AG09319 (cell line): Measurements from ENCODE around the gene UBE2J2.

Experiments used
- DNase-seq: peaks from one replicate; pipeline ENCODE4 v3.0.0-alpha.2; 2010; ENCODE audit warnings: low read depth; ENCODE audit errors: extremely low read depth
- CTCF ChIP-seq: IDR thresholded peaks from 2 replicates; pipeline ENCODE4 v1.5.1; 2011; ENCODE audit warnings: low read depth, mild to moderate bottlenecking, inconsistent platforms, low read length, moderate library complexity

UBE2J2 gene

GRCh38 chr1:1239227-1239613 is 34.4 kb downstream of the UBE2J2 start:
- no peak for DNase-seq
- no peak for TF ChIP-seq CTCF

- DNase-seq, result no peak
- no peak for TF ChIP-seq CTCF
Measured at GRCh38 chr1:1238702-1239178, 34.9 kb downstream of the UBE2J2 start.

- DNase-seq, result no peak
- no peak for TF ChIP-seq CTCF
Measured at GRCh38 chr1:1237874-1238701, 35.6 kb downstream of the UBE2J2 start.

- TF ChIP-seq CTCF, result no peak
- no peak for DNase-seq
Measured at GRCh38 chr1:1236945-1237873, 36.4 kb downstream of the UBE2J2 start.

- DNase-seq, result no peak
- no peak for TF ChIP-seq CTCF
Measured at GRCh38 chr1:1236176-1236763, 37.4 kb downstream of the UBE2J2 start.

GRCh38 chr1:1235016-1235744 is 38.5 kb downstream of the UBE2J2 start:
- TF ChIP-seq CTCF, result no peak
- no peak for DNase-seq
